ENCODE measurements around the gene TRABD2B.

DNA sequence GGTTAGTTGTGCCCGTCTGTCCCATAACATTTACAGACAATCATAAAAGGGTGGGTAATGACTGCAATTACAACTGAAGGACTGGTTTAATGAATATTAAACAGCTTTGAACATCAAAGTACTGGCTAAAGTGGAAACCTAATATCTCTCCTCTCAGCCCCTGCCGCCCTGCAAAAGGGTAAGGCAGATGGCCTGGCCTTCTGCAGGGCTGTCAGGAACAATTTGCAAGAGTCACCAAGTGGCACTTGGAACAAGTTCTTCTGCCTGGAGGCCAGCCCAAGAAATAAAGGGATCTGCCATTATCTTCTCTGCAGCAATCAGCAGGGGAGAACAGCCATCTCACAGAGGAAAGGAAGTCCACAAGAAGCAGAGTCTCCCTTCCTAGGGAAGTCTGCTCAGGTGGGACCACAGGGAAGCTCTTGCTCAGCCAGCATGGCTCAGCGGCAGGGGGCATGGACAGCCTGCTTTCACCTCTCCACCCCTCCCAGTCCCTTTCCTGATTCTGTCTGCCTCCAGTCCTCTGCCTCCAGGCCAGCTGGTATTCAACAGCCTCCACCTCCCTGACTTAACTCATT lies 96.1 kb downstream of the TRABD2B start:
- TF ChIP-seq, protein P1, sequence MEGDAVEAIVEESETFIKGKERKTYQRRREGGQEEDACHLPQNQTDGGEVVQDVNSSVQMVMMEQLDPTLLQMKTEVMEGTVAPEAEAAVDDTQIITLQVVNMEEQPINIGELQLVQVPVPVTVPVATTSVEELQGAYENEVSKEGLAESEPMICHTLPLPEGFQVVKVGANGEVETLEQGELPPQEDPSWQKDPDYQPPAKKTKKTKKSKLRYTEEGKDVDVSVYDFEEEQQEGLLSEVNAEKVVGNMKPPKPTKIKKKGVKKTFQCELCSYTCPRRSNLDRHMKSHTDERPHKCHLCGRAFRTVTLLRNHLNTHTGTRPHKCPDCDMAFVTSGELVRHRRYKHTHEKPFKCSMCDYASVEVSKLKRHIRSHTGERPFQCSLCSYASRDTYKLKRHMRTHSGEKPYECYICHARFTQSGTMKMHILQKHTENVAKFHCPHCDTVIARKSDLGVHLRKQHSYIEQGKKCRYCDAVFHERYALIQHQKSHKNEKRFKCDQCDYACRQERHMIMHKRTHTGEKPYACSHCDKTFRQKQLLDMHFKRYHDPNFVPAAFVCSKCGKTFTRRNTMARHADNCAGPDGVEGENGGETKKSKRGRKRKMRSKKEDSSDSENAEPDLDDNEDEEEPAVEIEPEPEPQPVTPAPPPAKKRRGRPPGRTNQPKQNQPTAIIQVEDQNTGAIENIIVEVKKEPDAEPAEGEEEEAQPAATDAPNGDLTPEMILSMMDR (IDR thresholded peaks at IDR 0.05; ENCODE audit: low read depth, low read length, poor library complexity, severe bottlenecking), result no peak
- no peak for TF ChIP-seq EZH2phosphoT487 (IDR thresholded peaks at IDR 0.05; ENCODE audit: borderline replicate concordance, low read length)
